ENCODE measurements around the gene NWD2.
"Not testable (repeated sequence)": the region's sequence is repeated elsewhere in the genome, so short reads cannot be mapped to it uniquely, and the experiment has no call there.

NWD2 gene

GRCh38 chr4:37244583-37245390 lies at the start of gene NWD2:
TSS of gene NWD2 (plus strand) at chr4:37244743. CDS start at chr4:37245068, 325 bp downstream.
- CTCF ChIA-PET, result no interaction called here
- H3K4me3 ChIP-seq (ENCODE audit: low read depth, low read length), result no peak within 1 kb of the TSS
- no peak for DNase-seq (ENCODE audit: low read depth, low spot score)
- no peak for TF ChIP-seq CTCF (IDR thresholded peaks at IDR 0.05; ENCODE audit: insufficient read depth, low read length, missing control alignments)
- POLR2A ChIA-PET, result no interaction called here

GRCh38 chr4:37197899-37198298 lies 46.6 kb upstream of the NWD2 start:
- ChIA-PET CTCF (no interaction called here), POLR2A (no interaction called here)
- no peak for TF ChIP-seq CTCF (IDR thresholded peaks at IDR 0.05; ENCODE audit: insufficient read depth, low read length, missing control alignments)
- H3K4me3 ChIP-seq (ENCODE audit: low read depth, low read length), result no peak overlapping the region
- DNase-seq (ENCODE audit: low read depth, low spot score), result no peak

GRCh38 chr4:37204740-37205139 lies 39.8 kb upstream of the NWD2 start:
- H3K4me3 ChIP-seq (ENCODE audit: low read depth, low read length); CTCF ChIA-PET; POLR2A ChIA-PET; DNase-seq (ENCODE audit: low read depth, low spot score): not testable (repeated sequence)

GRCh38 chr4:37216209-37216608 lies 28.3 kb upstream of the NWD2 start:
- no peak overlapping the region for H3K4me3 ChIP-seq (ENCODE audit: low read depth, low read length)
- ChIA-PET POLR2A (no interaction called here), CTCF (no interaction called here)
- no peak for TF ChIP-seq CTCF (IDR thresholded peaks at IDR 0.05; ENCODE audit: insufficient read depth, low read length, missing control alignments)
- DNase-seq (ENCODE audit: low read depth, low spot score), result no peak

- TF ChIP-seq CTCF (IDR thresholded peaks at IDR 0.05; ENCODE audit: insufficient read depth, low read length, missing control alignments), result no peak
- ChIA-PET POLR2A (no interaction called here), CTCF (no interaction called here)
- DNase-seq (ENCODE audit: low read depth, low spot score), result no peak
- no peak overlapping the region for H3K4me3 ChIP-seq (ENCODE audit: low read depth, low read length)
Observed at GRCh38 chr4:37219242-37219641, 25.3 kb upstream of the NWD2 start.

GRCh38 chr4:37219990-37220389 lies 24.6 kb upstream of the NWD2 start:
- TF ChIP-seq CTCF (IDR thresholded peaks at IDR 0.05; ENCODE audit: insufficient read depth, low read length, missing control alignments), result no peak
- DNase-seq (ENCODE audit: low read depth, low spot score), result no peak
- POLR2A ChIA-PET, result no interaction called here
- CTCF ChIA-PET, result no interaction called here
- no peak overlapping the region for H3K4me3 ChIP-seq (ENCODE audit: low read depth, low read length)

- no peak for DNase-seq (ENCODE audit: low read depth, low spot score)
- no peak overlapping the region for H3K4me3 ChIP-seq (ENCODE audit: low read depth, low read length)
- ChIA-PET CTCF (no interaction called here), POLR2A (no interaction called here)
- no peak for TF ChIP-seq CTCF (IDR thresholded peaks at IDR 0.05; ENCODE audit: insufficient read depth, low read length, missing control alignments)
Observed at GRCh38 chr4:37220685-37221084, 23.9 kb upstream of the NWD2 start.

All from AG04449 (cell line).